ENCODE results near the gene POU2AF3.

DNA sequence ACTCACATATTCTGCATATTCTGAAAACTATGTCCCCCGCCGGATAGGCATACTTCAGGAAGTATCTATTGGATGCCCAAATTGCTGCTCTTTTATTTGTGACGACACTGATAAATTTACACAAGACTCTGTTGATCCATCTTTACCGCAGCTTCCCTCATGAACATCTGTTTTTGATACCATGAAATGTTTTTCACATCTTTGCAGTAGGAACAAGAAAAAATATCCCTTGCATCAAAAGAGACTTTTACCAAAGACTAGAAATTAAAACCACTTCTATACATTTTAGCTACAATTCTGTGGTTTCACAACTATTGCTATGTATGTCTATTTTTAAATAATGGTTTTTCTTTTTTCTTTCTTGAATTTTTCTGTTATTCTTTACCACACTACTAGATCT lies 37.5 kb upstream of the POU2AF3 start:
- TF ChIP-seq, protein P1, sequence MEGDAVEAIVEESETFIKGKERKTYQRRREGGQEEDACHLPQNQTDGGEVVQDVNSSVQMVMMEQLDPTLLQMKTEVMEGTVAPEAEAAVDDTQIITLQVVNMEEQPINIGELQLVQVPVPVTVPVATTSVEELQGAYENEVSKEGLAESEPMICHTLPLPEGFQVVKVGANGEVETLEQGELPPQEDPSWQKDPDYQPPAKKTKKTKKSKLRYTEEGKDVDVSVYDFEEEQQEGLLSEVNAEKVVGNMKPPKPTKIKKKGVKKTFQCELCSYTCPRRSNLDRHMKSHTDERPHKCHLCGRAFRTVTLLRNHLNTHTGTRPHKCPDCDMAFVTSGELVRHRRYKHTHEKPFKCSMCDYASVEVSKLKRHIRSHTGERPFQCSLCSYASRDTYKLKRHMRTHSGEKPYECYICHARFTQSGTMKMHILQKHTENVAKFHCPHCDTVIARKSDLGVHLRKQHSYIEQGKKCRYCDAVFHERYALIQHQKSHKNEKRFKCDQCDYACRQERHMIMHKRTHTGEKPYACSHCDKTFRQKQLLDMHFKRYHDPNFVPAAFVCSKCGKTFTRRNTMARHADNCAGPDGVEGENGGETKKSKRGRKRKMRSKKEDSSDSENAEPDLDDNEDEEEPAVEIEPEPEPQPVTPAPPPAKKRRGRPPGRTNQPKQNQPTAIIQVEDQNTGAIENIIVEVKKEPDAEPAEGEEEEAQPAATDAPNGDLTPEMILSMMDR (IDR thresholded peaks at IDR 0.05): no peak
- no peak for TF ChIP-seq POLR2A (IDR thresholded peaks at IDR 0.05)
